HepG2 (cell line): ENCODE data around the gene UXS1. TPM values are rescaled to one million over a fixed set of nuclear protein-coding genes. Genes with fewer than 3 reads are reported as not detected.

Experiments
- AKAP8 ChIP-seq: sonication (generic); formaldehyde crosslinking; IDR thresholded peaks from 2 replicates; pipeline ENCODE4 v1.5.1; 2020; ENCODE audit warnings: mild to moderate bottlenecking, missing genetic modification reagents
- FOXJ3 ChIP-seq: sonication (generic); formaldehyde crosslinking; IDR thresholded peaks from 2 replicates; pipeline ENCODE4 v1.4.0; 2020; ENCODE audit warnings: missing genetic modification reagents, mild to moderate bottlenecking, borderline replicate concordance
- FOXP1 ChIP-seq, 2 experiments: fragments of 450-650 bp in 1 of 2; IDR thresholded peaks; 2 replicates each; pipeline ENCODE4 v1.6.1; 2017 to 2018; ENCODE audit warnings: antibody characterized with exemption in 1 of 2
- HNRNPK ChIP-seq: fragments of 200-400 bp; formaldehyde crosslinking; IDR thresholded peaks from 2 replicates; pipeline ENCODE4 v1.6.1; 2018; ENCODE audit warnings: low read length, low read depth, moderate library complexity, mild to moderate bottlenecking; ENCODE audit not compliant: poor library complexity, severe bottlenecking
- HNRNPLL ChIP-seq: fragments of 200-400 bp; formaldehyde crosslinking; IDR thresholded peaks from 2 replicates; pipeline ENCODE4 v1.6.1; 2017; ENCODE audit warnings: mild to moderate bottlenecking, low read depth, low read length; ENCODE audit not compliant: poor library complexity, severe bottlenecking
- KDM6A ChIP-seq: IDR thresholded peaks from 2 replicates; pipeline ENCODE4 v1.6.1; 2016; ENCODE audit warnings: low read depth
- MXD4 ChIP-seq: IDR thresholded peaks from 2 replicates; pipeline ENCODE4 v1.6.1; 2016; ENCODE audit warnings: mild to moderate bottlenecking, missing biosample characterization, missing genetic modification reagents
- POGZ ChIP-seq: sonication (generic); formaldehyde crosslinking; IDR thresholded peaks from 2 replicates; pipeline ENCODE4 v1.4.0; 2020; ENCODE audit warnings: mild to moderate bottlenecking, missing genetic modification reagents
- SOX5 ChIP-seq: IDR thresholded peaks from 2 replicates; pipeline ENCODE4 v1.6.1; 2016; ENCODE audit warnings: borderline replicate concordance
- XRCC5 ChIP-seq: fragments of 200-400 bp; formaldehyde crosslinking; optimal IDR thresholded peaks from 2 replicates; pipeline ENCODE3; 2017; ENCODE audit warnings: mild to moderate bottlenecking, low read length
- ZC3H4 ChIP-seq: sonication (generic); formaldehyde crosslinking; IDR thresholded peaks from 2 replicates; pipeline ENCODE4 v1.4.0; 2020; ENCODE audit warnings: missing genetic modification reagents, borderline replicate concordance
- ZNF282 ChIP-seq: fragments of 450-650 bp; IDR thresholded peaks from 2 replicates; pipeline ENCODE4 v1.6.1; 2018; ENCODE audit not compliant: partially characterized antibody
- ZNF317 ChIP-seq: sonication (generic); formaldehyde crosslinking; IDR thresholded peaks from 2 replicates; pipeline ENCODE4 v1.5.0; 2020; ENCODE audit warnings: mild to moderate bottlenecking, missing genetic modification reagents
- ZNF33B ChIP-seq: sonication (generic); formaldehyde crosslinking; IDR thresholded peaks from 2 replicates; pipeline ENCODE4 v1.5.1; 2020; ENCODE audit warnings: mild to moderate bottlenecking, missing genetic modification reagents
- ZNF430 ChIP-seq: sonication (generic); formaldehyde crosslinking; IDR thresholded peaks from 2 replicates; pipeline ENCODE4 v1.9.0; 2021; ENCODE audit warnings: mild to moderate bottlenecking, missing genetic modification reagents
- ZNF446 ChIP-seq: sonication (generic); formaldehyde crosslinking; IDR thresholded peaks from 2 replicates; pipeline ENCODE4 v1.5.0; 2020; ENCODE audit warnings: mild to moderate bottlenecking, missing genetic modification reagents
- ZNF530 ChIP-seq: sonication (generic); formaldehyde crosslinking; IDR thresholded peaks from 2 replicates; pipeline ENCODE4 v1.5.0; 2020; ENCODE audit warnings: low read depth, mild to moderate bottlenecking, missing genetic modification reagents
- ZNF670 ChIP-seq: sonication (generic); formaldehyde crosslinking; IDR thresholded peaks from 2 replicates; pipeline ENCODE4 v1.8.0; 2022; ENCODE audit warnings: mild to moderate bottlenecking, missing genetic modification reagents, borderline replicate concordance
- ZSCAN25 ChIP-seq: sonication (generic); formaldehyde crosslinking; IDR thresholded peaks from 2 replicates; pipeline ENCODE4 v1.8.0; 2022; ENCODE audit warnings: mild to moderate bottlenecking, missing genetic modification reagents
- polyA plus RNA-seq, 8 experiments: library from polyadenylated mRNA; depleted of rRNA in 3 of 8; stranded (reverse) in 7 of 8; unstranded in 1 of 8; fragments of >200 nt; fragmentation: Illumina TruSeq in 4 of 8; extraction: Trizol in 4 of 8; gene quantifications; 2 replicates each; pipeline versions ENCODE4 v1.2.1 to v1.2.3, GENCODE V29; 2011 to 2016; ENCODE audit warnings: low read depth in 4 of 8, missing spikeins in 1 of 8, mixed read lengths in 1 of 8; ENCODE audit not compliant: insufficient read depth in 1 of 8
- total RNA-seq, 5 experiments: library from RNA; depleted of rRNA; stranded (reverse); fragments of >200 nt; fragmentation: Illumina TruSeq; extraction: Trizol; gene quantifications; 2 replicates each; pipeline ENCODE4 v1.2.3, GENCODE V29; 2016; ENCODE audit warnings: low read depth in 1 of 5
- TF ChIP-seq, protein P1 (sequence below): IDR thresholded peaks from 2 replicates; pipeline ENCODE4 v1.6.1; 2012; ENCODE audit warnings: inconsistent platforms
- TF ChIP-seq, protein P2 (sequence below): sonication (generic); formaldehyde crosslinking; IDR thresholded peaks from 2 replicates; pipeline ENCODE4 v1.8.0; 2022; ENCODE audit warnings: missing genetic modification reagents, low read depth, mild to moderate bottlenecking, borderline replicate concordance
- TF ChIP-seq, protein P3 (sequence below): sonication (generic); formaldehyde crosslinking; IDR thresholded peaks from 2 replicates; pipeline ENCODE4 v1.8.1; 2023; ENCODE audit warnings: missing genetic modification reagents, inconsistent platforms, borderline replicate concordance
- TF ChIP-seq, protein P4 (sequence below): sonication (generic); formaldehyde crosslinking; IDR thresholded peaks from 2 replicates; pipeline ENCODE4 v1.5.0; 2020; ENCODE audit warnings: missing genetic modification reagents

The UXS1 gene
- total and polyA plus RNA-seq, 2 of the 13 experiments (the other 11 are each of a cell fraction or from before 2014, with no cell fraction given), result 53.3 to 110 TPM

DNA sequence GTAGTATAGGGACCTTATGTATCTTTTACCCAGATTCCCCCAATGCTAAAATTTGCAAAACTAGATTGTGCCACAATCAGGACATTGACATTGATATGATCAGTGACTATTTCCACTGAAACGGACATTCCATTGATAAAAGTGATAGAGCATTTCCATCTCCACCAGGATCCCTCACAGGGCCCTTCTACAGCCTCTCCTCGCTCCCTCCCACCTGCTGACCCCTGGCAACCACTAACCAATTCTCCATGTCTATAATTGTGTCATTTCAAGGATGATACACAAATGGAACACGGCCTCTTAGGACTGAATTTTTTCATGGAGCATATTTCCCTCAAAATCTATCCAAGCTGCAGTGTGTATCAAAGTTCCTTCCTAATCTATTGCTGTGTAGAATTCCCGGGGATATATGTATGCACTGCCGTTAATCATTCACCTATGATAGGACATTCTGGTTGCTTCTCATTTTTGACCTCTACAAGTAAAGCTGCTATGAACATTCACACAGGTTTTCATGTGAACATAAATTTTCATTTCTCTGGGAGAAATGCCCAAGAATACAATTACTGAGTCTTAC lies 67.3 kb downstream of the UXS1 start (continued):
- TF ChIP-seq ZNF446 (CRISPR knock-in tag), result no peak
- TF ChIP-seq, protein P1, sequence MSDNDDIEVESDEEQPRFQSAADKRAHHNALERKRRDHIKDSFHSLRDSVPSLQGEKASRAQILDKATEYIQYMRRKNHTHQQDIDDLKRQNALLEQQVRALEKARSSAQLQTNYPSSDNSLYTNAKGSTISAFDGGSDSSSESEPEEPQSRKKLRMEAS, result no peak
- TF ChIP-seq, protein P2, sequence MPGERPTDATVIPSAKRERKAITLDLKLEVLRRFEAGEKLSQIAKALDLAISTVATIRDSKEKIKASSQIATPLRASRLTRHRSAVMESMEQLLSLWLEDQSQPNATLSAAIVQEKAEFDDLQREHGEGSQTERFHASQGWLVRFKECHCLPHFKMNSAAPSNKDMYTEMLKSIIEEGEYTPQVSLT (CRISPR knock-in tag), result no peak
- TF ChIP-seq AKAP8 (CRISPR knock-in tag), result no peak
- TF ChIP-seq ZNF670, result no peak
- no peak for TF ChIP-seq ZNF282
- TF ChIP-seq FOXP1 (IDR thresholded peaks at IDR 0.05), result no peak
- TF ChIP-seq FOXP1 (CRISPR knock-in tag; IDR thresholded peaks at IDR 0.05), result no peak
- no peak for TF ChIP-seq HNRNPLL
- no peak for TF ChIP-seq POGZ (CRISPR knock-in tag)
- no peak for TF ChIP-seq MXD4 (CRISPR knock-in tag)
- no peak for TF ChIP-seq FOXJ3 (CRISPR knock-in tag)
- peak; percentile 51; the same call in 1 of the 2 replicates for TF ChIP-seq SOX5
- TF ChIP-seq HNRNPK, result no peak
- no peak for TF ChIP-seq ZC3H4
- no peak for TF ChIP-seq XRCC5
- no peak for TF ChIP-seq ZSCAN25 (CRISPR knock-in tag)
- no peak for TF ChIP-seq ZNF33B
- TF ChIP-seq KDM6A, result peak; percentile 68
- no peak for TF ChIP-seq ZNF430 (CRISPR knock-in tag)
- TF ChIP-seq, protein P3, sequence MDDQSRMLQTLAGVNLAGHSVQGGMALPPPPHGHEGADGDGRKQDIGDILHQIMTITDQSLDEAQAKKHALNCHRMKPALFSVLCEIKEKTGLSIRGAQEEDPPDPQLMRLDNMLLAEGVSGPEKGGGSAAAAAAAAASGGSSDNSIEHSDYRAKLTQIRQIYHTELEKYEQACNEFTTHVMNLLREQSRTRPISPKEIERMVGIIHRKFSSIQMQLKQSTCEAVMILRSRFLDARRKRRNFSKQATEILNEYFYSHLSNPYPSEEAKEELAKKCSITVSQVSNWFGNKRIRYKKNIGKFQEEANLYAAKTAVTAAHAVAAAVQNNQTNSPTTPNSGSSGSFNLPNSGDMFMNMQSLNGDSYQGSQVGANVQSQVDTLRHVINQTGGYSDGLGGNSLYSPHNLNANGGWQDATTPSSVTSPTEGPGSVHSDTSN (CRISPR knock-in tag), result no peak
- no peak for TF ChIP-seq ZNF317
- no peak for TF ChIP-seq ZNF530
- TF ChIP-seq, protein P4, sequence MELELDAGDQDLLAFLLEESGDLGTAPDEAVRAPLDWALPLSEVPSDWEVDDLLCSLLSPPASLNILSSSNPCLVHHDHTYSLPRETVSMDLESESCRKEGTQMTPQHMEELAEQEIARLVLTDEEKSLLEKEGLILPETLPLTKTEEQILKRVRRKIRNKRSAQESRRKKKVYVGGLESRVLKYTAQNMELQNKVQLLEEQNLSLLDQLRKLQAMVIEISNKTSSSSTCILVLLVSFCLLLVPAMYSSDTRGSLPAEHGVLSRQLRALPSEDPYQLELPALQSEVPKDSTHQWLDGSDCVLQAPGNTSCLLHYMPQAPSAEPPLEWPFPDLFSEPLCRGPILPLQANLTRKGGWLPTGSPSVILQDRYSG (CRISPR knock-in tag), result 0 out of 2 replicates have a peak, but pooled peaks have one; percentile 33
- TF ChIP-seq, all 625 proteins: peak for 63
